GM21528 (cell line): ENCODE data around the gene CSMD2.

Source experiments
- ATAC-seq: cut with Tn5 transposase; IDR thresholded peaks from one replicate; pipeline ENCODE4 v1.9.1; 2021; ENCODE audit warnings: mild to moderate bottlenecking, moderate library complexity; ENCODE audit not compliant: unreplicated experiment, low FRiP score

The CSMD2 gene

DNA sequence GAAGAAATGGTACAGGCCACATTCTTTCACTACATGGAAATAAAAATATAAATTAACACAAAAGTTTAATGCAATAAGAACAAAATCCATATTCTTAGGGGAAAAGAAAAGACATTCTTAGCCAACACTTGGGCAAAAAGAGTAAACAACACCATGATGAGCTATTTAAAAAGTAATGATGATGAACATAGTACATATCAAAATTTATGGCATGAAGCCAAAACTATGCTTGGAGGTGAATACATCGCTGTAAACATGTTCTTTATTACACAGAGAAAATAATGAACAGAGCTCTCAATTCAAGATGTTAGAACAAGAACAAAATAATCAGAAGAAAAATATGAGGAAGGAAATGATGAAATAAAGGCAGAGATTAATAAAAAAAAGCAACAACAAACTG, 534.3 kb downstream of the CSMD2 start:
- ATAC-seq: no peak

DNA sequence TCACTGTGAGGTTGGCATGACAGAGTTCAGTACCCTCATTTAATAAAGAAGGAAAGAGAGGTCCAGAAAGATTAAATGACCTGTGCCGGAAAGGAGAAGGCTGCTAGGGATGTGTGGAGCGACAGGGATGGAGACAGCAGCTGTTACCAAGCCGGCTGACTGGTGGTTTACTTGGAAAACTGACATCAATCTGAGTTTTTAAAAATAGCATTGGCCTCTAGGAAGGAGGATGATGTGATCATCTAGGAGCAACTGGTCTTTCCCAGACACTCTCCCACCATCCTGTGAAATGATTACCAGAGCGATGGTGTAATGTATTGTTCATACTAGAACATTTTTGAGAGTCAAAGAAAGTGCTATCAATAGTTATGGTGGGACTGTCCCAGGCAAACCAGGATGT, 538.2 kb downstream of the CSMD2 start:
- no peak for ATAC-seq

DNA sequence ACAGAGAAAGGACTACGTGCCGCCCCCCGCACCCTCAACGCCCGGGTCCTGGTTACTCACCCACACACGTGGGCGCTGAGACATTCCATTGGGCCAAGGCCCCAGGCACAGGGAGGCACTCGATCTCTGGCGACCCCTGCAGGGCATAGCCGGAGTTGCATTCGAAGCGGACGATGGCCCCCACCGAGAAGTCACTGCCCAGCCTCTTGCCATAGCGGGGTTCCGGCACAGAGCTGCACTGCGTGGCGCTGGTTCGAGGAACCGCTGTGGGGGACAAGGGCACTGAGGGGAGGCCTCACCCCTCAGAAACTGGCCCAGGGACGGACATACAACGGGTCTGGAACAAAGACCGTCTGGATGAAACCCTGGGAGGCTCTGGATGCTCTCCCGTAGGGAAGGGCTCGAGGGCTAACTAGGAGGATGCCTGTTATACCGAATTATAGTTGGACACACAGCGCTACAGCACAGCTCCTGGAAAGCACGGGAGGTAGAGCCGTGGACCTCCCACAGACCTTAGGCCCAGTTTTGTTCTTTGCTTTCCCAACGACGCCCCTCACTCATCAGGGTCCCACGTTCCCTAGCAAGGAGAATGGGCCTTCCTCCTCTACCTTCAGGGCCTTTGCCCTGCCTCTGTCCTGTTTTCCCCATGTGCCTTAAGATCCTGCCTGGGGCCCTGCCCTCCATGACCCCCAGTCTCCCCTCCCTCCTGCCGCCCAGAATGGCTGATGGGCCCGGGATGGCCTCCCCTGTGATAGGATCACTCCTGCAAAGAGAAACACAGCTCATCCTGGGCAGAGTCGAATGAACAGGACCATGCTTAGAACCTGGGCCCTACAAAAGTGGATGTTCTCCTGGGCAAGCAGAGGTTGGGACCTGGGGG, 539.8 kb downstream of the CSMD2 start:
- ATAC-seq: no peak

DNA sequence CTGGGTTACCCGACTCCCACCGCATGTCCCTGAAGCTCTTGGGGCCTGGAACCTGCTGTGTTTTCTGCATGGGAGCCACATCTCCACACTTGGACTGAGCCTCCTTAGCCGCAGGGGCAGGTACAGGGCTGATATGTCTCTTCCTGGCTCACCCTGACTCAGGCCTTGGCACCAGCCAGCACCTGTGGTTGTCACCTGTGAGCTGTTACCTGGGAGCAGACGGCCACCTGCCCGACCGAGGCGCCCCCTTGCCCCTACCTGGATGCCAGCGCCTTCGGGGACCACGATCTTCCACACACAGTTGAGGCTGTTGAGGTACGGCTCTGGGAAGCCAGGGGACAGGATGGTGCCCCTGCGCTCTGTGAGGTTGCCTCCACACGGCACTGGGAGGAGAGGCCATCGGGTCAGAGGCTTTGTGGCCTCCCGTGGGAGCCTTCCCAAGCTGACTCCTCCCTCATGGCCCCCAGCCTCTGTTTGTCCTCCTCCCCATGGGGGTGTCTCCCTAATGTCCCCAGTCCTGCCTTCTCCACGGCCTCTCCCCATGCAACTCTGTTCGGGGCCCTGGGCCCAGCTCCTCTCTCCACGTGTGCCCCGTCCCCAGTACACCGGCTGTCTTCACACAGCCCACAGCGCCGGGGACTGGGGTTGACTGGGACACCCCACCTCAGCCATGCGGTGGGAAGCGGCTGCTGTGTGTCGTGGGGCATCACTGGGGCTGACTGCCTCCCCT, 540.6 kb downstream of the CSMD2 start:
- no peak for ATAC-seq

DNA sequence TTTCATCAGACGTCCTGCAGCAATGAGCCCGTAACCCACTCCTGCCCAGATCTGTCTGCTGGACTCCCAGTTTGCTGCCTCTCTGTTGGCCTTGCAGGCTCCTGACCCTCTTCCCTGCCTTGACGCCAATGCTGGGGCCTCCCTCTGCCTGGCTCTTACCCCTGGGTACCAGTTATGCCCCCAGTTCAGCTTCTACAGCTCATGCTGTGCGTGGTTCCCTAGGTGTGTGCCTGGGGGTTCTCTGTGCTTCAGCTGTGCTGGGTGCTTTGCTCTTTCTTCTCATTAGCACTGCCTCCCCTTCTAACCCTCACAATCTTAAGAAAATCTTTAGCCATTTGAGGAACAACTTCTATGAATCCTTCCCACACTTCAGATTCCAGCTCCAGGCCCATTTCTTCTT, 541.2 kb downstream of the CSMD2 start:
- no peak for ATAC-seq

DNA sequence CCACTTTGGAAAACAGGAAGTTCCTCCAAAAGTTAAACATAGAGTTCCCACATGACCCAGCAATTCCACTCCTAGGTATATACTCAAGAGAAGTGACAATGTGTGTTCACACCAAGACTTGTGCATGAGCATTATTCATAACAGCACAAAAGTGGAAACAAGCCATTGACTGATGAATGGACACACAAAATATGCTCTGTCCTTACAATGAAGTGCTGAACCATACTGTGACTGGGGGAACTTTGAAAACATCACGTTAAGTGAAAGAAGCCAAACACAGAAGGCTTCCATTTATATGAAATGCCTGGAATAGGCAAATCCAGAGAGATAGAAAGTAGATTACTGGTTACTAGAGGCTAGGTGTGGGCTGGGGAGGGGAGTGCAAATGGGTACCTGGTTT, 542.3 kb downstream of the CSMD2 start:
- no peak for ATAC-seq

DNA sequence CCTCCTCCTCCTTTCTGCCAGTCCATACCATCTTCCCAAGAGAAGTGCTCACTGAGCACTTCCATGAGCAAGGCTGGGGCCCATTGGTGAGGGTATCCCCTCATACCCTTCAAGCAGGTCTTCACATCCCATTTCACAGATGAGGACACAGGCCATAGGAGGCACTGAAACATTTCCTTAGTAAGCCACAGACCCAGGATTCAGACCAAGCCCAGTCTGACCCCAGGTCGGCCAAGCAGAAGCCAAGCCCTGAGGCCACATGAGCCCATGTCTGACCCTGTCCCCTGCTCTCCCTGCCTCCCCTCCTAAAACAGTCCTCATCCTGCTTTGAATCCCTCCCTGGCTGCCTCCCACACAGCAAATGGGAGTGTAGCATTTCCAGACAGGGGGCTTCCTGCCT, 546.4 kb downstream of the CSMD2 start:
- no peak for ATAC-seq

DNA sequence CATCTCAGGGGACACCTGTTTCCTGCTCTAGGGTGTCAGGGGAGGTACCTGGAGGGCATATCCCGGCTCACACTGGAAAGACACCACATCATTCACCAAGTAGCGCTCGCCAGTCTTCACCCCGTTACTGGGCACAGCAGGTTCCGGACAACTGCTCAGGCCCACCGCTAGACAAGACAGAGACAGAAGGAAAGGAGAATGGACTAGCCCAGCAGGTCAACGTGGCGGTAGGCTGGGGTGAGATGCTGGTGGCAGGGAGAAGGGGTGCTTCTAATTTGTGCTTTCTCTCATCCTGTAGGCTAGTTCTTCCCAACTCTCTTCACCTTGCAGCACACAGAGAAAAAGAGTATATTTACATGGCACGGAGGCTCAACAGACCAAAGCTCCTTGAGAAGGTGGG, 547.6 kb downstream of the CSMD2 start:
- no peak for ATAC-seq

DNA sequence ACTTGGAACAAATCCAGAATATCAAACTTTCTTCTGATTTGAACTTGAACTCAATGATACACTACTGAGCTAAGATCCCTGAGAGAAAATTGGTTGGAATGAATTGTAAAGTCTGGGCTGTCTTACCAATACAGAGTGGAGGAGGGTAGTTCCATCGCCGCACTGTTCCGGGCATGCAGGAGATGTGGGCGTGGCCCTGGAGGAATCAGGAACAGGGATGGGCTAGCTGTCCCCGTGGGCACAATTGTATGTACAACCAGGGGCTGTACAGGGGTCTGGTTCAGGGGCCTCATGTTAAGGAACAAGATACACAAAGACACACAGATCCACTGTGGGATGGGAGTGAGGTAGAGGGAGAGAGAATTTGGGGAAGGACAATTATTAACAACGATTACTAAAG, 548.2 kb downstream of the CSMD2 start:
- ATAC-seq: no peak

DNA sequence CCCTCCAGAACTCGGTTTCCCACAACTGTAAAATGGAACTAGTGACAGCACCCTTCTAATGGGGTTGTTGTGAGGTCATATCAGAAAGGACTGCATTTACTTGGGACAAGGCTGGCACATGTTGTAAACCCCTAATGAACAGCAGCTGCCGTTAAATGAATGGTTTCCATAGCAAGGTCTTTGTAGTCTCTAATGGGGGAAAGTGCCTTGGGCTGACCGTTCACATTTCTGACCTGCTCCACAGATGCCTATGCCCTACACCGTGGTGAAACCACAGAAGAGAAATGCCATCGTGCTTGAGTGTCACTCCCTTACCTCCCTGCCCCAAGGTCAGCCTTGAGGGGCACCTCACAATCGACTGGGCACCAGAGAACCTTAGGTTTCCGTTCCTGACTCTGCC, 549.5 kb downstream of the CSMD2 start:
- no peak for ATAC-seq

DNA sequence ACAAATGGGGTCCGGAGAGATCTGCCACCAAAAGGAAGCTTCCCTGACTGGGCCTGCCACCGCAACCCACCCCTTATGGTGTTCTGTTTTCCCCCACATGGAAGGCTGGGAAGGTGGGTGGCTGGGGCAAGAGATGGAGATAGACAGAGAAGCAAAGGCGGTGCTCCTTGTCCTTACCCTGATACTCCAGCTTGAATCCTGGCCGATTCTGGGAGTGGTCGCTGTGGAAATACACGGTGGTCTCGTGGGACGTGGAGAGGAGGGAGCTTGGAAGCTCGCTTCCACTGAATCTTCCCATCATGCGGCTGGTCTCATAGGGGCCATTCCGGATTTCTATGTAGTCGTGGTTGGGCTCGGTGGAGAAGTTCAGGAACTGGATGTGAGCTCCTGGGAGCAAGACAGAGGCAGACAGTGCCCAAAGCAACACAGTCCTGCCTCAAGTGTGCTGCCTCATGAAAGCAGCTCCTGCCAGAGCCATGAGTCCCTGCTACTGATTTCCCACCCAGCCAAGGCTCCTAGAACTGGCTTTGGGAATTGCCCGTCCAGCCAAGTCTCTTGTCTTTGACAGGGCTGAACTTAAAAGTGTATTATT, 554.1 kb downstream of the CSMD2 start:
- ATAC-seq: no peak

DNA sequence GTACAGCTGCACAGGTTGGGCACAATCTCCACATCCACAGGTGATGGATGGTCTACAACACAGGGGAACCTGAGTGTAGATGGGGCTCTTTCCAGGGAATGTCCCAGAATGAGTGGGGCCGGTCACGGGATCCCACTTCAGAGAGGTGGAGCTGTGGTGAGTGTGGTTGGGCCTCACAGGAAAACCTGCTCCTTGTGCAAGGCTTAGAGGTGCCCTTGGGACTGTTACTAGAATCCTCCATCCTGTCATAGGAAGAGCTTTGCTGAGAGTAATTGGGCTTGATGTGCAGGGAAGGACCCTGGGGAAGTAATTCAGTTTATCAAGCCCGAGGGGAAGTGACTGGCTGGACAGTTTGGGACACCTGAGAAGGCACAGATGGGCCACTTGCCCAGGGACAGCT, 554.6 kb downstream of the CSMD2 start:
- no peak for ATAC-seq

DNA sequence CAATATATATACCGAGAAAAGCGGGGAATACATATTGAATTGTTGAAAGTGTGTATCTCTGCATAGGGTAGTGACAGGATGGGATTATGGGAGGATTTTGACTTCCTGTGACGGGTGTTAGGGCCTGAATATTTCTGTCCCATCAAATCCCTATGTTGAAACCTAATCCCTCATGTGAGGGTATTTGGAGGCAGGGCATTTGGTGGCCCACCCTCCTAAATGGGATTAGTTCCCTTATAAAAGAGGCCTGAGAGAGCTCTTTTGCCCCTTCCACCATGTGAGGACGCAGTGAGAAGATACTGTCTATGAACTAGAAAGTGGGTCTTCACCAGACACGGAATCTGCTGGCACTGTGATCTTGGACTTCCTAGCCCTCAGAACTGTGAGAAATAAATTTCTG, 555.3 kb downstream of the CSMD2 start:
- no peak for ATAC-seq

DNA sequence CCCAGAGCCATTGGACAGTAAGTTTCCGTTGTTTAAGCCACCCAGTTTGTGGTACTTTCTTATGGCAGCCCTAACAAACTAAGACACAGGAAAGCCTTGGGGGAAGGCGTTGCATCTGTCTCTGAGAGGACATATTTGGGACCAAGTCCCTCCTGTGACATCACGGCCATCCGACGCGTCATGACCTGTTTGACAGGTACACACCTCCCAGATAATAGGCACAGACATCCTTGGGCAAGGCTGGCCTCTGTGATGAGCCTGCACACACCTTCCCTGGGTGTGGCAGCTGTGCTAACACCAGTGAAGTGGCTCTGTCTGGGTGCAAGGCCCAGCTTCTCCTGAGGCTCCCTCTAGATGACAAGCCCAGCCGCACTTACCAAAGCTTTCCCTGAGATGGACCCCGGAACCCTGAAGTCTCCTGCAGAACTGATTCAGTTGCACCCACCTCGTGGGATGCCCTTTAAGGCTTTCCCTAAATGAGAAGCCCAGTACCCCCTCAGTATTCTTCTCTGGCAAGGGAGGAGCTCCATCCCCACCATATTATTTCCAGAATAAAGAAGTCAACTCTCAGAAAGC, 556.1 kb downstream of the CSMD2 start:
- no peak for ATAC-seq

DNA sequence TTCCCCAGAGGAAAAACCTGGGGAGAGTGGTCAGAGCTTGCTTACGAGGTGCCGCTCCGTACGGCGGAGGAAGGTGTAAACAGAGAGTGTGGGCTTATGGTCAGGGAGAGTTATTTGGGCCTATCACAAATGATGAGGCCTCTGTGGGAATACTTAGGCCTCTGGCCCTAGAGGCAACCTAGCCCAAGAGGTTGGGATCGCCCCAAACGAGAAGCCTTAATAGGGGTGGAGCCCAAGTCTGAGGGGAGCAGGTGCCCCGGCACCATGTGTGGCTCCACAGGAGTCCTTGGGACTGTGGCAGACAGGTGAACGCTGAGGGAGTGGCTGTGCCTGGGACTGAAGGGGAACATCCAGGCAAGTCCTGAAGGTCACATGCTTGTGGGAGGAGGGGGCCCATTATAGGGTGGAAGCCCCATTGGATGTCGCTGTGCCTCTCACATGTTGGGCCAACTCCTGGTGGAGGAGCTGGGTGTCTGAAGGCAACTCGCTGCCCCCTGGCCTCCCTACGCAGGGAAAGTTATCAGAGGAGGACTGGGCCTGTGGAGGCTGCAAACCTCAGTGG, 557.5 kb downstream of the CSMD2 start:
- ATAC-seq: no peak

DNA sequence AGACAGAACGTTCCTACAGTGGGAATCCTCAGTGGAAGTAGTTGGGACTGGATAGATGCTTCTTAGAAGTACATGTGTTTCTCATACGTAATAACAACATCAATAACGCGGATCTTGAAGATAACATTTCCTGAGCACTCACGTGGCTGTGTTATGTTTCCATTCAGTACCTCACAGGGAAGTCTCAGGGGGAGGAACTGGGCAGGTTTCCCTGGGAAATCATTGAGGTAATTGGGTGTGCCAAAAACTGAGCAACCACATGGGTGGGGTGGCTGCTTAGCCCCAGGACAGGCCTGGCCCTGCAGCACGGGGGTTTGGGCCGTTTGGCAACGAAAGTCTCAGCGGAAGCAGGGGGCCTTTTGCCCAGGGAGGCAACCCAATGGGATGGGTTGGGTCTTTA, 558.8 kb downstream of the CSMD2 start:
- no peak for ATAC-seq

DNA sequence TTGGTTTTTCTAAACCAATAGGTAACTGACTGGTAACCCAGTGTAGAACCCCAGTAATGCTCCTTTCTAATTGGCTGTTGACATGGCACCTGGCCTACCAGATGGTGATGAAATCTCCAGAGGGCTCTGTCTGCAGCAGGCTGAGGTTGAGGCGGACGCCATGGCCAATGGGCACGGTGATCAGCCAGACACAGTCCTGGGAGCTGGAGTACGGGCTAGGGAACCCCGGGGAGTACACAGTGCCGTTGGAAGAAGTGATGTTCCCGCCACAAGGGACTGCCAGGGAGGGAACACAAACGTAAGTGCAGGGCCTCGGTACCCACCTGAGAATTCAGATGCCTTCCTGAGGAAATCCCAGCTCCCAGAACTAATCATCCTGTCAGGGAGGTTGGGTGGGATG, 562.8 kb downstream of the CSMD2 start:
- no peak for ATAC-seq

DNA sequence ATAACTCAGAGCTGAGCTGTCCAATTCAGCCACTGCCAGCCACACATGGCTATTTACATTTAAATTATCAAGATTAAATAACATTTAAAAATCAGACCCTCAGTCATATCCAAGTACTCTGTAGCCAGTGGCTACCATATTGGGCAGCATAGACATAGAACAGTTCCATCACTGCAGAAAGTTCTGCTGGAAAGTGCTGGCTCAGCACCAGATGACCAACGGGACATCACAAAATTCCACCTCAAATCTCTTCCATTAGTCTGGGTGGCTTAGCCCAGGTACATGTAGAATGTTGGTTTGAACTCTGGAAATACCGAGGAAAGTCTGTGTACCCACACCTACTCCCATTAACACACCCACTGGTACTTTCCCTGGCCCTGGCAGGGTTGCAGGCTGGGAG, 563.3 kb downstream of the CSMD2 start:
- no peak for ATAC-seq

DNA sequence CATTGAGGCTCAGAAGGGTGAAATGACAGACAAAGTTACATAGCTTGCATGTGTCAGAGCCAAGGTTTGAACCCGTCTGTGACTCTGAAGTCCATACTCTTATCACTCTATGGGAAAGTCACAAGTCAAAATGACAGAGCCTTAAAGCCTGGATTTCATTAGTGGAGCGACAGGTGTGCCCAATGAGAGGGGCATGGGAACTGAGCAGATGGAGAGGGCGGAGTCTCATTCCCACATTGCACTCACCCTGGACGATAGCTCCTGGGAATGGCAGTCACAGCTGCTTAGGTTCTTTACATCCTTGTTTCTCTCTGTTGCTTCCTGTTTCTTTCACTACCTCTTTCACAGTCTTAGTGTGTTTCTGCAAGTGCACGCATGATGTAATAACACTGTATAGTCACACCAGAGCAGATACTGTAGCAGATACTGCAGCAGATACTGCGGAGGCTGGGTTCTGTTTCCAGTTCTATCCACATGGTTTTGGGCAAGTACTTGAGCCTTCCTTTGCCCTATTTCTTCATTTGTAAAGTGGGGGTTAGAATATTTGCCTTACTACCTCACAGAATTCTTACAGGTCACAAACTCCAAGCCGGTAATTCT, 565.4 kb downstream of the CSMD2 start:
- no peak for ATAC-seq

DNA sequence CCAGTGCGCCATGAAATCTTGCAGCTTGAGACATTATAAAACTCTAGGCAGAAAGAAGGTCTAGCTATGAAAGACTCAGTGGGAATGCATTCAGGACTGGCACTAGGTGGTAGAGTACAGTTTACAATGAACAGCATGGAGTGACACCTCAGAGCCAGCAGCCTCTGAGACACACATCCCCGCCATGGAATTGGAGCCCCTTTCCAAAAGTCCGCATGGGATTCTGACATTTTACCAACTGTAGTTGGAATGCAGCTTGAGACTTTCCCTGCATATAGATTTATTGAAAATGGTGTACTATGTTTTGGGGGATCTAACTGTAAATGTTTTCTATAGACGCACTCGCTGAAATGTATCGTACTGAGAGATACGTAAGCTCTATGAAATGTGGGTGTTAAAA, 576.3 kb downstream of the CSMD2 start:
- no peak for ATAC-seq

DNA sequence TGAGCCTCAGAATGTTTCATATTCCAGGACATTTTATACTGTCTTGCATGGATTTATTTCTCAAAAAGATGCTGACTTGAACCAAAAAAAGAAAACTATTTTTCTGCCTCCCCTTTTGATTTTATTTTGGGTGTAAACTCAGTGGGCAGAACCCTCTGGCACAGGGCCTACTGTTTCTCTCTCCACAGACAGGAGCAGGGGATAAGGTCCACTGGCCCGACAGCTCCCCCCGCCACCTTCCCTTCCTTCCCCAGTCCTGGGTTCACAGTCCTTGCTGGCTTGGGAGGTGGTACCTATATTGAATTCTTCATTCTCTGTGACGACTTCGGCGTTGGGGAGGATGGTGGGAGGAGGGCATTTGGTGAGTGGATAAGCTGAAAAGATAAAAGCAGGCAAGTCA, 578.2 kb downstream of the CSMD2 start:
- no peak for ATAC-seq
